ENCODE data around the gene TLN1. TPM values are rescaled to one million over a fixed set of nuclear protein-coding genes. Genes with fewer than 3 reads are reported as not detected.

The TLN1 gene
- 1,000 to 10,000 TPM in 3 of 4 donors, 100 to 1,000 TPM in 1; 934 to 1,435 (median 1,196) TPM for total RNA-seq

- WGBS = under 1% methylated on average over 38 of the region's 49 CpGs
- intact Hi-C loops (cut with DNase I) = no loop called here
- peak; percentile 12 for TF ChIP-seq EP300 (IDR thresholded peaks at IDR 0.05)
- peak in 1 of 3 experiments; percentile 7 for TF ChIP-seq CTCF (IDR thresholded peaks at IDR 0.05)
- peak in 1 of 2 donors; percentile 97 for TF ChIP-seq POLR2AphosphoS5 (IDR thresholded peaks at IDR 0.05)
- TF ChIP-seq POLR2A (IDR thresholded peaks at IDR 0.05; ENCODE audit: low read depth) = peak; percentile 53
- Histone ChIP-seq H3K9me3 (no peaks in the 10 kb centered on the region), H3K27ac (replicated peaks in 1 of 4) (peak within 1 kb of the TSS; percentile 97 to 99 (median 99)), H3K36me3 (peaks cover 24 to 31% (median 30%) of the 10 kb centered on the region in 4 donors), H3K27me3 (no peaks in the 10 kb centered on the region), H3K4me3 (peak within 1 kb of the TSS; percentile 81 to 96 (median 86)), H3K4me1 (peaks cover 56 to 78% (median 73%) of the 10 kb centered on the region in 4 donors)
- peak; percentile 99 for DNase-seq (ENCODE audit: extremely low spot score)
Measured at GRCh38 chr9:35732185-35732799, at the start of gene TLN1, which contains the start of gene CREB3. Gene TLN1 (minus strand): TSS chr9:35732195. CDS start chr9:35725694, 6,501 bp downstream. Gene CREB3 (plus strand): TSS chr9:35732666. CDS start chr9:35732773, 107 bp downstream.

GRCh38 chr9:35781066-35781465, 49.1 kb upstream of the TLN1 start:
- Histone ChIP-seq H3K27me3 (no peaks in the 10 kb centered on the region), H3K4me3 (no peak overlapping the region), H3K27ac (replicated peaks in 1 of 4) (no peak overlapping the region), H3K36me3 (no peaks in the 10 kb centered on the region), H3K9me3 (no peaks in the 10 kb centered on the region), H3K4me1 (no peaks in the 10 kb centered on the region)
- TF ChIP-seq POLR2AphosphoS5 (IDR thresholded peaks at IDR 0.05) = no peak
- TF ChIP-seq EP300 (IDR thresholded peaks at IDR 0.05) = no peak
- TF ChIP-seq POLR2A (IDR thresholded peaks at IDR 0.05; ENCODE audit: low read depth) = no peak
- TF ChIP-seq CTCF (IDR thresholded peaks at IDR 0.05) = no peak
- intact Hi-C loops (cut with DNase I) = no loop called here
- DNase-seq (ENCODE audit: extremely low spot score) = no peak
- WGBS = 73% methylated on average over 2 of the region's 2 CpGs

- Histone ChIP-seq H3K27ac (replicated peaks in 1 of 4) (no peak overlapping the region), H3K27me3 (no peaks in the 10 kb centered on the region), H3K4me3 (no peak overlapping the region), H3K36me3 (no peaks in the 10 kb centered on the region), H3K4me1 (no peaks in the 10 kb centered on the region), H3K9me3 (no peaks in the 10 kb centered on the region)
- no peak for TF ChIP-seq POLR2A (IDR thresholded peaks at IDR 0.05; ENCODE audit: low read depth)
- no peak for TF ChIP-seq POLR2AphosphoS5 (IDR thresholded peaks at IDR 0.05)
- no peak for TF ChIP-seq CTCF (IDR thresholded peaks at IDR 0.05)
- no peak for TF ChIP-seq EP300 (IDR thresholded peaks at IDR 0.05)
- intact Hi-C loops (cut with DNase I) = no loop called here
- no peak for DNase-seq (ENCODE audit: extremely low spot score)
- 92% methylated on average over 3 of the region's 3 CpGs for WGBS
Measured at GRCh38 chr9:35778496-35778895, 46.5 kb upstream of the TLN1 start.

GRCh38 chr9:35776018-35776417, 44.0 kb upstream of the TLN1 start:
- DNase-seq (ENCODE audit: extremely low spot score) = no peak
- TF ChIP-seq POLR2AphosphoS5 (IDR thresholded peaks at IDR 0.05) = no peak
- no peak for TF ChIP-seq EP300 (IDR thresholded peaks at IDR 0.05)
- no peak for TF ChIP-seq CTCF (IDR thresholded peaks at IDR 0.05)
- no peak for TF ChIP-seq POLR2A (IDR thresholded peaks at IDR 0.05; ENCODE audit: low read depth)
- Histone ChIP-seq H3K27ac (replicated peaks in 1 of 4) (no peak overlapping the region), H3K36me3 (no peaks in the 10 kb centered on the region), H3K4me1 (peaks cover 10 to 14% (median 13%) of the 10 kb centered on the region in 4 donors), H3K27me3 (no peaks in the 10 kb centered on the region), H3K9me3 (no peaks in the 10 kb centered on the region), H3K4me3 (no peak overlapping the region)
- WGBS = 87% methylated on average over 4 of the region's 4 CpGs
- intact Hi-C loops (cut with DNase I) = no loop called here

Data from esophagus muscularis mucosa (tissue), 4 donors.